K562 (cell line): ENCODE data around the gene TYW5. TPM values are rescaled to one million over a fixed set of nuclear protein-coding genes. Genes with fewer than 3 reads are reported as not detected.

Experiments used
- ATAC-seq: fragments of 200-7000 bp; cut with Tn5 transposase; 3 replicates; pipeline ENCODE4 v1.9.1; 2020; ENCODE audit warnings: moderate library complexity
- BruUV-seq: library from RNA; stranded (reverse); fragments of 400-500 nt; replicated peaks from 2 replicates; lab custom pipeline; 2021; lab: Mats Ljungman, UMichigan
- CTCF ChIA-PET: fragments of 300-600 bp; formaldehyde crosslinking; extraction: SDS; loops from one replicate; lab custom pipeline; 2021; ENCODE audit warnings: low intra/inter-chr PET ratio; lab: Yijun Ruan, JAX
- POLR2A ChIA-PET: fragments of 300-600, 350-650 bp; sonication (Branson Sonifier 250); formaldehyde crosslinking; extraction: SDS; loops from one replicate; lab custom pipeline; 2021; ENCODE audit warnings: antibody characterized with exemption, inconsistent platforms; lab: Yijun Ruan, JAX
- DNase-seq, 4 experiments: peaks; one replicate each; pipeline versions ENCODE4 v3.0.0 to v3.0.0-alpha.2; 2011 to 2018; ENCODE audit warnings: low spot score in 3 of 4, mixed read lengths in 3 of 4; ENCODE audit errors: extremely low read depth in 1 of 4
- FAIRE-seq: peaks from 2 replicates; lab custom pipeline; 2011; peaks lifted over from hg19 to GRCh38; lab: Jason Lieb, UNC
- H2AFZ ChIP-seq: 2 replicates; pipeline ENCODE4 v1.6.0; 2011; ENCODE audit warnings: low read depth, low read length, control low read depth, inconsistent platforms
- H3K27ac ChIP-seq: fragments of 200-600 bp; 3 replicates; pipeline ENCODE4 v1.8.0; 2011; ENCODE audit warnings: low read depth, mild to moderate bottlenecking, control low read depth, inconsistent platforms, low read length, moderate library complexity, mixed read lengths; ENCODE audit errors: extremely low read depth
- H3K27me3 ChIP-seq, 2 experiments: fragments of 300-600 bp in 1 of 2; 2 replicates in 1 of 2; 3 replicates in 1 of 2; pipeline versions ENCODE4 v1.6.0 to v1.8.0; 2011; ENCODE audit warnings: inconsistent platforms in 2 of 2, low read length in 2 of 2, mild to moderate bottlenecking in 1 of 2, mixed read lengths in 1 of 2, moderate library complexity in 1 of 2; ENCODE audit not compliant: control insufficient read depth in 2 of 2, insufficient read depth in 2 of 2
- H3K36me3 ChIP-seq: fragments of 300-600 bp; 3 replicates; pipeline ENCODE4 v1.8.0; 2011; ENCODE audit warnings: mild to moderate bottlenecking, low read length, inconsistent platforms; ENCODE audit not compliant: control insufficient read depth, insufficient read depth
- H3K4me1 ChIP-seq, 2 experiments: fragments of 200-600 bp in 1 of 2; replicated peaks in 1 of 2; 2 replicates in 1 of 2; 3 replicates in 1 of 2; pipeline versions ENCODE4 v1.5.1 to v1.8.0; 2011; ENCODE audit warnings: inconsistent platforms in 2 of 2, low read length in 2 of 2, mild to moderate bottlenecking in 1 of 2, mixed read lengths in 1 of 2, moderate library complexity in 1 of 2; ENCODE audit not compliant: control insufficient read depth in 2 of 2, insufficient read depth in 2 of 2
- H3K4me2 ChIP-seq: 2 replicates; pipeline ENCODE4 v1.6.1; 2011; ENCODE audit warnings: low read length, control low read depth, inconsistent platforms, mixed read lengths; ENCODE audit not compliant: insufficient read depth
- H3K4me3 ChIP-seq: fragments of 200-600 bp; sonication (generic), shearing (Covaris generic); 2 replicates; pipeline ENCODE4 v1.5.1; 2016; ENCODE audit warnings: control low read depth, inconsistent platforms
- H3K79me2 ChIP-seq: fragments of 200-600 bp; 3 replicates; pipeline ENCODE4 v1.8.0; 2011; ENCODE audit warnings: low read length, inconsistent platforms; ENCODE audit not compliant: control insufficient read depth, insufficient read depth
- H3K9ac ChIP-seq, 2 experiments: 2 replicates each; pipeline versions ENCODE4 v1.6.0 to v1.6.1; 2011; ENCODE audit warnings: low read depth in 2 of 2, low read length in 2 of 2, control low read depth in 1 of 2, inconsistent platforms in 1 of 2, mild to moderate bottlenecking in 1 of 2, mixed read lengths in 1 of 2; ENCODE audit not compliant: insufficient read depth in 1 of 2
- H3K9me1 ChIP-seq: one replicate; pipeline ENCODE4 v1.6.0; 2011; ENCODE audit warnings: inconsistent platforms, mild to moderate bottlenecking, low read length, moderate library complexity; ENCODE audit not compliant: control insufficient read depth, insufficient read depth
- H3K9me3 ChIP-seq: replicated peaks from 2 replicates; pipeline ENCODE4 v1.5.1; 2011; ENCODE audit warnings: low read depth, low read length, inconsistent platforms; ENCODE audit not compliant: control insufficient read depth, insufficient read depth
- H4K20me1 ChIP-seq: replicated peaks from 2 replicates; pipeline ENCODE4 v1.6.1; 2011; ENCODE audit warnings: low read length, inconsistent platforms, mixed read lengths; ENCODE audit not compliant: control insufficient read depth, insufficient read depth
- ESRRB ChIP-seq: fragments of 250-450 bp; sonication (Bioruptor Pico); IDR thresholded peaks from 2 replicates; pipeline ENCODE4 v1.5.0; 2020; ENCODE audit warnings: mild to moderate bottlenecking, moderate library complexity, borderline replicate concordance
- PPARD ChIP-seq: fragments of 250-450 bp; sonication (Bioruptor Pico); IDR thresholded peaks from 2 replicates; pipeline ENCODE4 v1.8.0; 2022; ENCODE audit warnings: inconsistent platforms, mild to moderate bottlenecking, moderate library complexity
- ZNF431 ChIP-seq: sonication (generic); formaldehyde crosslinking; IDR thresholded peaks from 2 replicates; pipeline ENCODE4 v1.8.0; 2022; ENCODE audit warnings: mild to moderate bottlenecking, missing genetic modification reagents
- WGBS: fragments of 100-300 bp; shearing (Covaris generic); methylation state at CpG from one replicate; pipeline ENCODE4 v1.1.6; 2016; ENCODE audit warnings: low coverage, mixed read lengths; ENCODE audit not compliant: insufficient coverage; ENCODE audit errors: missing lambda C conversion rate; 5-methylcytosine and 5-hydroxymethylcytosine counted together
- in situ Hi-C: fragments of 300-500 bp; cut with MboI; formaldehyde crosslinking; loops from 4 replicates; pipeline ENCODE4 v1.15.0; 2018; ENCODE audit warnings: inconsistent platforms, mixed read lengths
- intact Hi-C: fragments of 100-400 bp; cut with micrococcal nuclease; formaldehyde crosslinking; loops from 2 replicates; pipeline ENCODE4 v1.14.2; 2022
- polyA plus RNA-seq, 8 experiments: library from polyadenylated mRNA; depleted of rRNA in 4 of 8; stranded (reverse) in 5 of 8; unstranded in 3 of 8; fragments of >200 nt; fragmentation: Nextera tagmentation in 2 of 8; fragmentation: Illumina TruSeq in 1 of 8; extraction: Ambion mirVana in 2 of 8; extraction: Trizol in 1 of 8; gene quantifications; 2 replicates each; pipeline versions ENCODE4 v1.2.1 to v1.2.3, GENCODE V29; 2011 to 2014; ENCODE audit warnings: inconsistent platforms in 1 of 8, missing spikeins in 1 of 8
- total RNA-seq, 7 experiments: library from RNA; depleted of rRNA in 6 of 7; stranded (reverse); fragments of >200 nt in 6 of 7; fragmentation: Illumina TruSeq in 2 of 7; extraction: Trizol in 2 of 7; gene quantifications; 2 replicates each; pipeline versions ENCODE4 v1.2.1 to v1.2.3, GENCODE V29; 2011 to 2021; ENCODE audit warnings: low replicate concordance in 1 of 7
- TF ChIP-seq, protein P1 (sequence below), 2 experiments: fragments of 450-650 bp in 1 of 2; sonication (generic) in 1 of 2; formaldehyde crosslinking in 1 of 2; IDR thresholded peaks in 1 of 2; conservative IDR thresholded peaks in 1 of 2; 2 replicates each; pipeline versions ENCODE4 v1.6.1 to v1.8.1; 2016 to 2023; ENCODE audit warnings: mild to moderate bottlenecking in 2 of 2, moderate library complexity in 2 of 2, inconsistent platforms in 1 of 2, missing genetic modification reagents in 1 of 2

Gene TYW5
- total and polyA plus RNA-seq, 9 of the 15 experiments (the other 6 are each of a cell fraction or from before 2014, with no cell fraction given), result 3.6 to 7.7 (median 4.6) TPM

DNA sequence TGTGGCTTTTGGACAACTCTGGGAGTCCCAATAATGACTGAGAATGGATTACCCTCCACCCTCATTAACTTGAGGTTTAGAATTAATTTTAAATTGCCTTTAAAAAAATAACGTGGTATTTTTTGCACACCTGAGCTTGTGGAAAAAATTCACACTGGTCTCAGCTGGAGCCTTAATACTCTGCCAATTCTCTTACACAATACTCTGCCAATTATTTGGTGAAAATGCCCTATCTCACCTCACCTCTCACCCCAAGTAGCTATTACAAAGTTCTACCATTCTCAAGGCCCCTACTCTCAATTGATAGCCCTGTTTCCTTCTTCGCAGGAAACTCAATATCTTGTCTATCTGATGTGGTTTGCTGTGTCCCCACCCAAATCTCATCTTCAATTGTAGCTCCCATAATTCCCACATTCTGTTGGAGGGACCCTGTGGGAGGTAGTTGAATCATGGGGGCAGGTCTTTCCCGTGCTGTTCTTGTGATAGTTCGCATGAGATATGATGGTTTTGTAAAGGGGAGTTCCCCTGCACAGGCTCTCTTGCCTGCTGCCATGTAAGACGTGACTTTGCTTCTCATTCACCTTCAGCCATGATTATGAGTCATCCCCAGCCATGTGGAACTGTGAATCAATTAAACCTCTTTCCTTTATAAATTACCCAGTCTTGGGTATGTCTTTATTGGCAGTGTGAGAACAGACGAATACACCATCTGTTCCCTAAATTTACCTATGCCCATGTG lies 71.6 kb downstream of the TYW5 start:
- Histone ChIP-seq H3K9me1 (no peaks in the 10 kb centered on the region), H2AFZ (no peak overlapping the region), H3K9me3 (peaks cover 3% of the 10 kb centered on the region; the same call in 1 of the 2 replicates), H3K79me2 (no peaks in the 10 kb centered on the region), H3K9ac (no peak overlapping the region), H3K27ac (no peak overlapping the region), H3K4me3 (no peak overlapping the region), H4K20me1 (no peaks in the 10 kb centered on the region), H3K36me3 (no peaks in the 10 kb centered on the region)
- POLR2A ChIA-PET, result no interaction called here
- CTCF ChIA-PET, result no interaction called here
- WGBS, result 1% methylated on average over 6 of the region's 6 CpGs
- in situ Hi-C loops, result no loop called here
- FAIRE-seq (no peak), ATAC-seq (no peak)
- intact Hi-C loops, result no loop called here
- no peak for TF ChIP-seq ESRRB
- TF ChIP-seq, protein P1, sequence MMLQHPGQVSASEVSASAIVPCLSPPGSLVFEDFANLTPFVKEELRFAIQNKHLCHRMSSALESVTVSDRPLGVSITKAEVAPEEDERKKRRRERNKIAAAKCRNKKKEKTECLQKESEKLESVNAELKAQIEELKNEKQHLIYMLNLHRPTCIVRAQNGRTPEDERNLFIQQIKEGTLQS (IDR thresholded peaks at IDR 0.05), result peak; percentile 30; the same call in 1 of the 2 replicates
- TF ChIP-seq, protein P1 (CRISPR knock-in tag; conservative IDR thresholded peaks at IDR 0.05), result no peak
- peak; percentile 96 for TF ChIP-seq ZNF431
- no peak for TF ChIP-seq PPARD (CRISPR knock-in tag)
- TF ChIP-seq, all 486 proteins: peak for 2
- H3K4me1 ChIP-seq, result no peaks in the 10 kb centered on the region
- DNase-seq, result no peak
- H3K4me2 ChIP-seq, result no peak overlapping the region
- H3K27me3 ChIP-seq, result no peaks in the 10 kb centered on the region
- BruUV-seq, result no TSS peak
